ENCODE results near the gene BMAL1. TPM values are rescaled to one million over a fixed set of nuclear protein-coding genes. Genes with fewer than 3 reads are reported as not detected.

The BMAL1 gene
- total and polyA plus RNA-seq, 2 of the 4 experiments (the other 2 are of a cell fraction), result 8.8 to 9.9 TPM

GRCh38 chr11:13386567-13386966, 109.0 kb downstream of the BMAL1 start:
- no peak for ATAC-seq (ENCODE audit: low read depth)
- Histone ChIP-seq H3K27me3 (ENCODE audit: control insufficient read depth, insufficient read depth, low read length) (no peaks in the 10 kb centered on the region), H2AK5ac (ENCODE audit: low read depth, low read length) (no peak overlapping the region), H3K4ac (ENCODE audit: low read depth, low read length) (no peak overlapping the region), H3K79me1 (ENCODE audit: low read depth in 1 of 2, low read length in 2 of 2) (0 out of 4 replicates have a peak, but pooled peaks cover 0 to 3% of the 10 kb centered on the region in 2 experiments), H3K27ac (ENCODE audit: insufficient read depth, low read length) (no peak overlapping the region), H3K9ac (ENCODE audit: low read depth, low read length) (no peak overlapping the region), H3K14ac (replicated peaks; ENCODE audit: low read depth, low read length) (no peak overlapping the region), H2AFZ (replicated peaks; ENCODE audit: low read length, poor library complexity) (no peak overlapping the region), H2BK15ac (ENCODE audit: low read depth, low read length) (no peak overlapping the region), H2BK20ac (ENCODE audit: low read depth, low read length) (no peak overlapping the region), H3K23ac (ENCODE audit: low read depth, low read length) (no peak overlapping the region), H2BK120ac (ENCODE audit: low read depth, low read length) (no peak overlapping the region), H3K9me1 (ENCODE audit: insufficient read depth, low read length) (no peaks in the 10 kb centered on the region), H4K5ac (ENCODE audit: low read depth, low read length) (no peak overlapping the region), H3K56ac (ENCODE audit: extremely low read depth, insufficient read depth, low read length) (no peak overlapping the region), H3K4me2 (ENCODE audit: low read depth, low read length) (no peak overlapping the region), H3K4me3 (ENCODE audit: insufficient read depth, low read depth, low read length) (no peak overlapping the region), H2BK5ac (ENCODE audit: low read depth, low read length, poor library complexity, severe bottlenecking) (no peak overlapping the region), H4K91ac (ENCODE audit: insufficient read depth, low read depth, low read length) (no peak overlapping the region), H3K9me3 (ENCODE audit: control insufficient read depth, insufficient read depth, low read length) (no peaks in the 10 kb centered on the region), H3K18ac (ENCODE audit: low read depth, low read length) (no peak overlapping the region), H4K20me1 (ENCODE audit: insufficient read depth, low read length) (no peaks in the 10 kb centered on the region), H2AK9ac (replicated peaks; ENCODE audit: low read depth, low read length, poor library complexity) (no peak overlapping the region), H3K4me1 (ENCODE audit: control insufficient read depth, insufficient read depth, low read length) (no peaks in the 10 kb centered on the region; the same call in 1 of the 2 replicates), H4K8ac (ENCODE audit: low read depth in 2 of 2, low read length in 2 of 2) (no peak overlapping the region), H3K36me3 (ENCODE audit: control insufficient read depth, insufficient read depth, low read length) (peaks cover 8% of the 10 kb centered on the region)
- BruUV-seq (replicated peaks), result no TSS peak
- dilution Hi-C loops (cut with HindIII; ENCODE audit: low sequenced_read_pairs, unreplicated experiment), result no loop called here
- TF ChIP-seq BHLHE40 (IDR thresholded peaks at IDR 0.05; ENCODE audit: low read depth, low read length) (no peak), USF2 (IDR thresholded peaks at IDR 0.05; ENCODE audit: low read depth, low read length) (no peak), MXI1 (IDR thresholded peaks at IDR 0.05; ENCODE audit: borderline replicate concordance, low read depth, low read length) (no peak), RAD21 (IDR thresholded peaks at IDR 0.05; ENCODE audit: low read length) (no peak), FOS (IDR thresholded peaks at IDR 0.05; ENCODE audit: low read depth, low read length) (no peak), NFE2L2 (IDR thresholded peaks at IDR 0.05; ENCODE audit: low read depth, low read length) (no peak), MAFK (IDR thresholded peaks at IDR 0.05; ENCODE audit: low read depth, low read length) (no peak), POLR2A (IDR thresholded peaks at IDR 0.05; ENCODE audit: low read depth, low read length) (no peak), ELK1 (IDR thresholded peaks at IDR 0.05; ENCODE audit: borderline replicate concordance, low read depth, low read length) (no peak), RCOR1 (IDR thresholded peaks at IDR 0.05; ENCODE audit: insufficient replicate concordance, low read length) (no peak), CHD1 (IDR thresholded peaks at IDR 0.05; ENCODE audit: low read depth, low read length) (no peak), RFX5 (IDR thresholded peaks at IDR 0.05; ENCODE audit: low read depth, low read length) (no peak), CTCF (conservative IDR thresholded peaks at IDR 0.05; ENCODE audit: low read depth, low read length) (no peak), MAZ (IDR thresholded peaks at IDR 0.05; ENCODE audit: borderline replicate concordance, low read depth, low read length) (no peak), CEBPB (IDR thresholded peaks at IDR 0.05; ENCODE audit: low read depth, low read length) (no peak), SMC3 (IDR thresholded peaks at IDR 0.05; ENCODE audit: low read depth, low read length) (no peak)
- DNase-seq, result no peak
- in situ Hi-C loops (cut with MboI; ENCODE audit: low sequenced_read_pairs), result no loop called here
- intact Hi-C loops (cut with micrococcal nuclease), result no loop called here
- ChIA-PET POLR2A (ENCODE audit: unreplicated experiment) (interaction anchor here (0.6 kb wide), 1 partner anchor 77 kb away, joined by 7 read pairs; the partner anchor contains the start of gene BTBD10), CTCF (interaction anchor here (1.4 kb wide), 1 partner anchor 171 kb away, joined by 3 read pairs; no protein-coding TSS in a partner anchor)
- no CpG with 5 or more reads among the region's 2 CpGs for WGBS, 2 experiments (ENCODE audit: extremely low coverage in 2 of 2, insufficient read length in 1 of 2)

All from IMR-90 (cell line).